ENCODE measurements around the gene TSHZ1.

- TF ChIP-seq EZH2 (IDR thresholded peaks at IDR 0.05; ENCODE audit: borderline replicate concordance, insufficient read depth, low read length, poor library complexity, severe bottlenecking) (no peak), MXI1 (conservative IDR thresholded peaks at IDR 0.05; ENCODE audit: poor library complexity, severe bottlenecking) (no peak)
Measured at GRCh38 chr18:75167759-75168618, 42.6 kb upstream of the TSHZ1 start.

Measured in neural cell (in vitro differentiated cells).